Loucy (cell line): ENCODE measurements around the gene HEATR5A.

Experiments
- H2AFZ ChIP-seq: fragments of 200-600 bp; sonication (generic); 2 replicates; pipeline ENCODE4 v1.6.0; 2016; ENCODE audit warnings: antibody characterized with exemption, mild to moderate bottlenecking, low read length, moderate library complexity
- H3F3A ChIP-seq: fragments of 200-600 bp; 2 replicates; pipeline ENCODE4 v1.6.0; 2016; ENCODE audit warnings: antibody characterized with exemption, low read depth, mild to moderate bottlenecking
- H3K27me3 ChIP-seq: fragments of 200-600 bp; sonication (generic); 2 replicates; pipeline ENCODE4 v1.6.1; 2014; ENCODE audit warnings: low read length, mild to moderate bottlenecking; ENCODE audit not compliant: insufficient read depth, poor library complexity, severe bottlenecking
- H3K36me3 ChIP-seq: fragments of 200-600 bp; sonication (generic); 2 replicates; pipeline ENCODE4 v1.6.1; 2016; ENCODE audit warnings: low read length; ENCODE audit not compliant: insufficient read depth
- H3K4me1 ChIP-seq: fragments of 200-600 bp; sonication (generic); 2 replicates; pipeline ENCODE4 v1.5.1; 2014; ENCODE audit warnings: low read length, mild to moderate bottlenecking; ENCODE audit not compliant: insufficient read depth, poor library complexity, severe bottlenecking
- H3K4me2 ChIP-seq: fragments of 200-600 bp; sonication (generic); 2 replicates; pipeline ENCODE4 v1.6.0; 2014; ENCODE audit warnings: antibody characterized with exemption, low read length, low read depth, mild to moderate bottlenecking; ENCODE audit not compliant: poor library complexity, severe bottlenecking
- H3K4me3 ChIP-seq: fragments of 200-600 bp; sonication (generic); 2 replicates; pipeline ENCODE4 v1.5.1; 2014; ENCODE audit warnings: low read length, mild to moderate bottlenecking, mixed read lengths; ENCODE audit not compliant: poor library complexity, severe bottlenecking
- H3K79me2 ChIP-seq: fragments of 200-600 bp; sonication (generic); 2 replicates; pipeline ENCODE4 v1.6.1; 2014; ENCODE audit warnings: low read length; ENCODE audit not compliant: insufficient read depth
- H3K9ac ChIP-seq: fragments of 200-600 bp; sonication (generic); 2 replicates; pipeline ENCODE4 v1.6.0; 2014; ENCODE audit warnings: mild to moderate bottlenecking, low read depth, low read length, moderate library complexity; ENCODE audit not compliant: poor library complexity, severe bottlenecking
- H3K9me2 ChIP-seq: fragments of 200-600 bp; sonication (generic); replicated peaks from 2 replicates; pipeline ENCODE4 v1.6.1; 2016; ENCODE audit warnings: low read depth, low read length, mixed read lengths
- H3K9me3 ChIP-seq: fragments of 200-600 bp; sonication (generic); 2 replicates; pipeline ENCODE4 v1.6.1; 2014; ENCODE audit warnings: mild to moderate bottlenecking, antibody characterized with exemption, low read length, low read depth; ENCODE audit not compliant: insufficient read depth
- H4K20me1 ChIP-seq: fragments of 200-600 bp; sonication (generic); 2 replicates; pipeline ENCODE4 v1.6.0; 2014; ENCODE audit warnings: antibody characterized with exemption, low read length, mild to moderate bottlenecking; ENCODE audit not compliant: insufficient read depth, poor library complexity, severe bottlenecking
- EZH2phosphoT487 ChIP-seq: fragments of 200-600 bp; IDR thresholded peaks from 2 replicates; pipeline ENCODE4 v1.6.1; 2018; ENCODE audit warnings: antibody characterized with exemption, mild to moderate bottlenecking, moderate library complexity, borderline replicate concordance
- TF ChIP-seq, protein P1 (sequence below): fragments of 200-600 bp; sonication (generic); conservative IDR thresholded peaks from 2 replicates; pipeline ENCODE4 v1.5.1; 2014; ENCODE audit warnings: mild to moderate bottlenecking, antibody characterized with exemption, low read length

HEATR5A gene

DNA sequence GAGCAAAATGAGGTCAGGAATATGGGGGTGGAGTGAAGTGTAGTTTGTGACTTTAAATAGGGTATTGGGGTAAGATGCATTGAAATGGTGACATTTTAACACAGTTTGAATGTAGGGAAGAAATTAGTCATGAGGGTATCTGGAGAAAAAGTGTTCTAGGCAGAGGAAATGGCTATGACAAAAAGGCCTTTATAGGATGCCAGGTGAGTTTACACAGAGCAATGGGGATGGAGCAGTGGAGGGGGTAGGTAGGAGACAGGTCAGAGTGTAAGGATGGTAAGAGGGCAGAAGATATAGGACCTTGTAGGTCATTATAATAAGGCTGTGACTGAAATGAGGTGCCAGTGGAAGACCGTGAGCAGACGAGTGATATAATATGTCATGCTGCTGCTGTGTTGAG, 30.4 kb downstream of the HEATR5A start:
- Histone ChIP-seq H2AFZ (no peak overlapping the region), H3K9ac (no peak overlapping the region), H3K79me2 (no peaks in the 10 kb centered on the region), H3K4me3 (no peak overlapping the region), H3K27me3 (no peaks in the 10 kb centered on the region), H3K36me3 (no peaks in the 10 kb centered on the region), H3K9me3 (no peaks in the 10 kb centered on the region), H3K9me2 (no peaks in the 10 kb centered on the region), H4K20me1 (no peaks in the 10 kb centered on the region), H3K4me1 (no peaks in the 10 kb centered on the region), H3F3A (no peaks in the 10 kb centered on the region), H3K4me2 (no peak overlapping the region)
- no peak for TF ChIP-seq EZH2phosphoT487
- TF ChIP-seq, protein P1, sequence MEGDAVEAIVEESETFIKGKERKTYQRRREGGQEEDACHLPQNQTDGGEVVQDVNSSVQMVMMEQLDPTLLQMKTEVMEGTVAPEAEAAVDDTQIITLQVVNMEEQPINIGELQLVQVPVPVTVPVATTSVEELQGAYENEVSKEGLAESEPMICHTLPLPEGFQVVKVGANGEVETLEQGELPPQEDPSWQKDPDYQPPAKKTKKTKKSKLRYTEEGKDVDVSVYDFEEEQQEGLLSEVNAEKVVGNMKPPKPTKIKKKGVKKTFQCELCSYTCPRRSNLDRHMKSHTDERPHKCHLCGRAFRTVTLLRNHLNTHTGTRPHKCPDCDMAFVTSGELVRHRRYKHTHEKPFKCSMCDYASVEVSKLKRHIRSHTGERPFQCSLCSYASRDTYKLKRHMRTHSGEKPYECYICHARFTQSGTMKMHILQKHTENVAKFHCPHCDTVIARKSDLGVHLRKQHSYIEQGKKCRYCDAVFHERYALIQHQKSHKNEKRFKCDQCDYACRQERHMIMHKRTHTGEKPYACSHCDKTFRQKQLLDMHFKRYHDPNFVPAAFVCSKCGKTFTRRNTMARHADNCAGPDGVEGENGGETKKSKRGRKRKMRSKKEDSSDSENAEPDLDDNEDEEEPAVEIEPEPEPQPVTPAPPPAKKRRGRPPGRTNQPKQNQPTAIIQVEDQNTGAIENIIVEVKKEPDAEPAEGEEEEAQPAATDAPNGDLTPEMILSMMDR, result no peak

DNA sequence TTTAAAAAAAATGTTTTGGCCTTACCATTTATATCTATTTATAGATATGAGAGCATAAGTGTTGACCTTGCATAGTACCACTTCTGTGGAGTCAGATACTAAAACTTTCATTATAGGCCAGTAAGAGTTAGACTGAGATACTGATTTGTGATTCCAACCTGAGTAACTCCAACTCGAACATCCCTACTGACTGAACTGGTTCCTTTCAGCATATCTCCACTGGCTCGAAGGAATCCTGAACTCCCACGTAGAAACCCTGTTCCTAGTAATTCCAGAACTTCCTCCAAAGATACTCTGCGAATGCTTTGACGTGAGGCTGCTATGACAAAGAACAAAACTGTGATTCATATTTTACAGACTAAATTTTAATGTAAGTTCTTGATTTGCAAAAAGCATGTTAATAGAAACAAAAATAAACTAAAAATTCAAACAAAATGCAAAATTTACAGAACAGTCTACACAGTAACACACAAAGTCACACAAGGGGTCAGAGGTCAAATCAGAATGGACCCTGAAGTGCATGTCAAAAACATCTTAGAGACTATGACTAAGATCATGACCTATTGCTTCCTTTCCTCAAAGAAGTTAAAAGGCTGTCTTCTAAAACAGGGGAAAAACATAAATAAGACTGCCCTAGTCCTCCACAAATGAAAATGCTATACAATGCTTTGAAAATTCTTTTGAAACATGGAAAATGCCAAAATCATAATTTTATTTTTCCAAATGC, 31.5 kb downstream of the HEATR5A start:
- no peak overlapping the region for H3K4me2 ChIP-seq
- no peaks in the 10 kb centered on the region for H3K9me3 ChIP-seq
- H3K9me2 ChIP-seq, result no peaks in the 10 kb centered on the region
- H3K27me3 ChIP-seq, result no peaks in the 10 kb centered on the region
- H3K79me2 ChIP-seq, result no peaks in the 10 kb centered on the region
- H3K36me3 ChIP-seq, result no peaks in the 10 kb centered on the region
- no peaks in the 10 kb centered on the region for H3F3A ChIP-seq
- H4K20me1 ChIP-seq, result no peaks in the 10 kb centered on the region
- no peaks in the 10 kb centered on the region for H3K4me1 ChIP-seq
- H2AFZ ChIP-seq, result no peak overlapping the region
- TF ChIP-seq, protein P1, result no peak
- TF ChIP-seq EZH2phosphoT487, result no peak
- H3K4me3 ChIP-seq, result no peak overlapping the region
- H3K9ac ChIP-seq, result no peak overlapping the region

DNA sequence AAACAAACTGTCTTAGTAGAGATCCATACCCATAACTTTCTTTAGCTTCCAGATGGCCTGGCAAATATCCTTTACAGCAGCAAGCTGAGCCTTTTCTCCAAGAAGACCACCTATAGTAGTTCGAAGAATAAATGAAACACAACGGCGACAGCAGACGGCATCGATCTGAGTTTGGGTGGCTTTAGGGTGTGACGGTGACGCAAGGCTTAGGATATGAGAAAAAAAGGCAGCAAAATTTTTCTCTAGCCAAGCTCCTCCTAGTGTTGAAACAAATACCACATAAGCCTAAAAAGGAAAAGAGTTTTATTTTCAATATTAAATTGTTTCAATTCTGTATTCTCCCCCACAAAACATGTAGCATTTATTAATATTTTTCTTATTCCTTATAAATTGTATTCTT, 33.3 kb downstream of the HEATR5A start:
- Histone ChIP-seq H3K9me3 (no peaks in the 10 kb centered on the region), H3K79me2 (no peaks in the 10 kb centered on the region), H3K36me3 (no peaks in the 10 kb centered on the region), H3K9ac (no peak overlapping the region), H3K4me3 (no peak overlapping the region), H3K4me1 (no peaks in the 10 kb centered on the region), H2AFZ (no peak overlapping the region), H3K27me3 (no peaks in the 10 kb centered on the region), H4K20me1 (no peaks in the 10 kb centered on the region), H3K4me2 (no peak overlapping the region), H3F3A (no peaks in the 10 kb centered on the region), H3K9me2 (no peaks in the 10 kb centered on the region)
- no peak for TF ChIP-seq EZH2phosphoT487
- TF ChIP-seq, protein P1, result no peak
